LoVo (cell line): ENCODE measurements around the gene MYOD1.

Source experiments
- DNase-seq: peaks from one replicate; pipeline ENCODE4 v3.0.0-alpha.2; 2016; ENCODE audit warnings: low spot score

The MYOD1 gene

GRCh38 chr11:17734986-17735817, 15.8 kb downstream of the MYOD1 start:
- DNase-seq, result peak; percentile 8

- DNase-seq, result no peak
These were observed 16.6 kb downstream of the MYOD1 start for GRCh38 chr11:17735818-17736578.

- no peak for DNase-seq
These were observed 17.2 kb downstream of the MYOD1 start for GRCh38 chr11:17736579-17736893.

GRCh38 chr11:17736930-17737817, 17.8 kb downstream of the MYOD1 start:
- no peak for DNase-seq

GRCh38 chr11:17738151-17738973, 19.0 kb downstream of the MYOD1 start:
- DNase-seq, result no peak

- no peak for DNase-seq
These were observed 20.6 kb downstream of the MYOD1 start for GRCh38 chr11:17739945-17740338.

GRCh38 chr11:17740649-17741235, 21.4 kb downstream of the MYOD1 start:
- no peak for DNase-seq

GRCh38 chr11:17741487-17741886, 22.1 kb downstream of the MYOD1 start:
- DNase-seq, result no peak

- DNase-seq, result no peak
These were observed 22.6 kb downstream of the MYOD1 start for GRCh38 chr11:17742019-17742418.

- no peak for DNase-seq
These were observed 23.8 kb downstream of the MYOD1 start for GRCh38 chr11:17743026-17743807.

- DNase-seq, result no peak
These were observed 24.4 kb downstream of the MYOD1 start for GRCh38 chr11:17743808-17744119.

GRCh38 chr11:17744151-17744940, 25.0 kb downstream of the MYOD1 start:
- no peak for DNase-seq

- DNase-seq, result no peak
These were observed 25.8 kb downstream of the MYOD1 start for GRCh38 chr11:17745023-17745772.

- no peak for DNase-seq
These were observed 26.7 kb downstream of the MYOD1 start for GRCh38 chr11:17746096-17746495.

GRCh38 chr11:17747131-17747955, 28.0 kb downstream of the MYOD1 start:
- peak; percentile 14 for DNase-seq

GRCh38 chr11:17748044-17748443, 28.7 kb downstream of the MYOD1 start:
- DNase-seq, result no peak

GRCh38 chr11:17748761-17749721, 29.7 kb downstream of the MYOD1 start:
- no peak for DNase-seq
